HG02763 (cell line): ENCODE data around the gene TMEM200B.
"Not testable (repeated sequence)": the region's sequence is repeated elsewhere in the genome, so short reads cannot be mapped to it uniquely, and the experiment has no call there.

Experiments
- ATAC-seq: cut with Tn5 transposase; IDR thresholded peaks from one replicate; pipeline ENCODE4 v1.9.1; 2021; ENCODE audit warnings: mild to moderate bottlenecking, moderate library complexity; ENCODE audit not compliant: unreplicated experiment

The TMEM200B gene

DNA sequence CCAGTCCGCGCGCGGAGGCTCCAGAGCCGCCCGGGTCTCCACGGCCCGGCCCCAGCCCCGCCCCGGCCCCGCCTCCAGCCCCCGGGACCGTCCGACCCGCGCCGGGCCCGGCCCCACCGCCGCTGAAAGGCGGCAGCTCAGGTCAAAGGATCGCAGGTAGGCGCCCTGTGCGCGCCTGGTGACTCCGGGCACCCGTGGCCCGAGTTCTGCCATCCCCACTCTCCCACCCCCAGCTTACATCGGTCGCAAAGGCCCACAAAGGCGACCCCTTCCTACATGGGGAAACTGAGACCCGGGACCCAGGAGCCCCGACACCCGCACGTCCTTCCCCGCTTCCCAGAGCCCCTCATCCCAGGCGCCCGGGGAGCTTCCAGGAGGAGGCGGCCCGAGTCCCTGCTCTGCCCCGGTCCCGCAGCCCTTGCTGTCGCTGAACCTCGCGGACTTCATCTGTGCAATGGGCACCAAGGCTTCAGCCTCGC, at the start of gene TMEM200B:
Gene TMEM200B, minus strand, starts transcription at position 17 of the 479 bp plus-strand sequence. CDS start 2,075 bp downstream, outside the sequence.
- no peak for ATAC-seq

DNA sequence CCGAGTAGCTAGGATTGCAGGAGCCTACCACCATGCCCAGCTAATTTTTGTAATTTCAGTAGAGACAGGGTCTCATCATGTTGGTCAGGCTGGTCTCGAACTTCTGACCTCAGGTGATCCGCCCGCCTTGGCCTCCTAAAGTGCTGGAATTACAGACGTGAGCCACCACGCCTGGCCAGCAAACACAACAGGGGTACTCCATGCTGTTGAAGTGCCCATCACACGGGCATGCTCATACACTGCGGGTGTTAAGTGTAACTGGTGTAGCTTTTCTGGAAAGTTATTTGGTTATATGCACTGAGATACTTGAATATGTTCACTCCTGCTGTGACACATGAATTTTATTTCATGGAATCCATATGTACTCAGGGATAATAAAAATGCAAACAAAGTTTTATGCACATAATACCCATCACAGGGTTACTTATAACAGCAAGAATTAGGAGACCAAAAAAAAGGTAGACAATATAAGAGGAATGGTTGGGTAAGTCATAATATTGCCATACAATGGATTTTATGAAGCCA, 48.8 kb upstream of the TMEM200B start:
- ATAC-seq, result no peak

DNA sequence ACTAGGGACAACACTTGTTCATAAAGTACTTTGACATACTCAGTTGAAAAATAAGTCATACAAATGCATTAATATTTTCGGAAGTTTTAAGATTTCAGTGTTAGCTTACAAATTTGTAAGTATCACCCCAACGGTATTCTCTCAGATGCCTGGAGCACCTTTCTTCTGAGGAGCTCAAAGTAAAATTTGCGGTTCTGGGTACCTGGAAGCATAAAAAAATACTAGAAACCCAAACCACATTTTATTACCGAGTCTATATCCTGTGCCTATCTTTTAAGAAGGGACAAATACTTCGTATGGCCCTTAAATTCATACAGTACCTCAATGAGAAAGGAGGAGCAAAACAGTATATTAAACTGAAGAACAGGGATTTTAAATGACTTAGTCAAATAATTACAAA, 47.8 kb upstream of the TMEM200B start:
- ATAC-seq, result no peak

DNA sequence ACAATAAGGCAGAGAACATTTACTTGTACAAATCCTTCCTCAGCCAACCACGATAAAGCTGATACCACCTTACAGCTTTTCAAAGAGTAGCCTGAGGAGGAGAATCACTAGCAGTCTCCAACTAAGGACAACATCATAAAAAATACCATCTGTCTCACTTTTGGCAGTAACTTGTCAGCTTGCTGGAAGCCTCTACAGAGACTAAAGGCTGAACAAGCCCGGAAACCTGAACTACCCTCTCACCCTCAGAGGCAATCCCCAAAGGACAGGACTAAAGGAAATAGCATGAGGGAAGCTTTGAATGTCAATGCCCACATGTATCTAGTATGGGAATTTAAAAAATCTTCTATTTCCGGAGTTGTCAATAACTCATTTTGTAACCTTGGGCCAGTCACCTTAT, 47.4 kb upstream of the TMEM200B start:
- no peak for ATAC-seq

DNA sequence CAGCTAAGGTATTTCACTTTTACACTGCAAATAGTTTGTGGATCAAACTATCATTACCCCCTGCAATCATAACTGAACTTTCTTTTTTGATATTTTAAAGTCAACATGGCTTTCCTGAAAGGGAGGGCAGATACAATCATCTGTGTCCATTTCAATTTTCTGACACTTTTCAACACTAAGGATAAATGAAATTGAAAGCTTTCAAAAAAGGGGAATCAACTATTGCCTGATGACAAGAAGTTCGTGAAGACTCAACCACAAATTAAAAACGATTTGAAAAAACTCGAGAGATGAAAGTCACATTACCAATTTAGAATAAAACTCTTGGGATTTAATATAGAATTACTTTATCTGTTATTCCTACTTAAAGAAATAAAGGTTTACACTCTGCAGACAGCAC, 46.3 kb upstream of the TMEM200B start:
- ATAC-seq, result no peak

DNA sequence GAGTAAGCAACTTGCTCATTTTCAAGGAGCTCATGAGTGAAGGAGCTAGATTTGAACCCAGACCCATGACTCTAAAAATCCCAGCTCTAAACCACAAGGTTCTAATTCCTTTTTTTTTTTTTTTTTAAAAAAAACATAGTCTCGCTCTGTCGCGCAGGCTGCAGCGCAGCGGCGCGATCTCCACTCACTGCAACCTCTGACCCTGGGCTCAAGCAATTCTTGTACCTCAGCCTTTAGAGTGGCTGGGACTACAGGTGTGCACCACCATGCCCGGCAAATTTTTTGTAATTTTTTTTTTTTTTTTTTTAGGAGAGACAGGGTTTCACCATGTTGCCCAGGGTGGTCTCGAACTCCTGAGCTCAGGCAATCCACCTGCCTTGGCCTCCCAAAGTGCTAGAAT, 44.2 kb upstream of the TMEM200B start:
- no peak for ATAC-seq

DNA sequence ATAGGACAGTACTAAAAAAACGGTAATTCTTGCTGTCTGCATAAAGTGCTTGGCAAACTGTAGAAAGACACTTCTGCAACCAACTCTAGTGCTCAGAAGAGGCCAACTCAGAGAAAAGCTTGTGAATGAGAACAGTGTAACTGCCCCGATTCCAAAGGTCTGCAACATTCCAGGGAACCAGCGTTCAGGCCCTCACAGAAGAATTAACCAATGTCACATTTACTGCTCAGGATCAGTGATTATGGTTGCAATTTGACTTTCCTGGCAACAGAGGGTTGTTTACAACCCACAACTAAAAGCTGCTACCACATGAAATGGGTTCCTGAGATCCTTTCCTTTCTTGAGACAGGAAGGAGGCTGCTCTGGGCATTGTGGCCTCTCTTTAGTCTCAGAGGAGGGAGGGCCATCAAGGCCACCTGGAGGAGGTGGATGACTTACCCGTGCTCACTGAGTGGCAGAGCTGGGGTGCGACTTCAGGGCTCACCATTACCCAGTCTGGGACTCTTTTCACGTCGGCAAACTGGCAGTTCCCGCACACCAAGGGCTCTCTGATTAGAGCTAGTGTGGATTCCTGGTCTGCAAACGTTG, 42.7 kb upstream of the TMEM200B start:
- no peak for ATAC-seq

DNA sequence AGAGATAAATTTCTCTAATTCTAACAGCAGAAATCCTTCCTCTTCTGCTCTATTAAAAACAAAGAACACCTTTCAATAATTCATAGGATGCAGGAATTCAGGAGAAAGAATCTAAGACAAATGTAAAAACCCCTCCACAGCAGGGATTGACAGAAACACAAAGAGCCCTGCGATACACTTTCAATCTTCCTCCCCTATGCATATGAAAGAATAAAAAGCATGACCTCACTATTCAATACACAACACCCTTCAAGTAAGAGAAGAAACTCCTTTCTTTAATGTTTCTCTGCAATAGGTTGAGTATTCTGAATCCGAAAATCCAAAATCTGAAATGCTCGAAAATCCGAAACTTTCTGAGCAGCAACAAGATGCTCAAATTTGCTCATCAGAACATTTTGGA, 40.9 kb upstream of the TMEM200B start:
- ATAC-seq, result no peak

DNA sequence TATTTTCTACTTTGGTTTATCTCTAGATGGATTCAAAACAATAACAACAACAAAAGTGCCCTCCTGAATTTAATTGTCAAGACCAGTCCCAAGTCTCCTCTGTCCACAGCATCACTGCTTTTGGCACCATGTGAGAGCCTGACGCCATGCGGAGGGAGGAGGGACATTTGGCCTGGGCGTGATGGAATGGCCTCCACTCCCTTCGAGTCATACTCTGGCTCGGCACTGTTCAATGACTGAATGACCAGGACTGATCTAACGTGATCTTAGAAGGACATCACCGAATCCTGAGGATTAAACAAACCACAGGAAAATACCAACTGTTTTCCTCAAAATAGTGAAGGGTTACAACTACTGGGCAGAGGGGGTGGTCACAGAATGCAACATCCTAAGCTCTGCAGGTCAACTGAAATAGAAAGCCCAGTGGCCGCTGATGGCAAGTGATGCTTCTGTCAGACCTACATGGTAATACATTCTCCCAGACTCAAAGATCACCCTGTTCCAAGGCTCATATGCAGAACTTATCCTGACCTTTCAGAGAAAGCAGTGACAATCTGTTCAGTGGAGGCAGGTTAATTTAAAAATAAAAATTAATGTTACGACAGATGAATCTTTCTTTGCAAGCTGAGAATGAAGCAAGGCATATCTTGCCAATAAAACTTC, 38.9 kb upstream of the TMEM200B start:
- no peak for ATAC-seq

DNA sequence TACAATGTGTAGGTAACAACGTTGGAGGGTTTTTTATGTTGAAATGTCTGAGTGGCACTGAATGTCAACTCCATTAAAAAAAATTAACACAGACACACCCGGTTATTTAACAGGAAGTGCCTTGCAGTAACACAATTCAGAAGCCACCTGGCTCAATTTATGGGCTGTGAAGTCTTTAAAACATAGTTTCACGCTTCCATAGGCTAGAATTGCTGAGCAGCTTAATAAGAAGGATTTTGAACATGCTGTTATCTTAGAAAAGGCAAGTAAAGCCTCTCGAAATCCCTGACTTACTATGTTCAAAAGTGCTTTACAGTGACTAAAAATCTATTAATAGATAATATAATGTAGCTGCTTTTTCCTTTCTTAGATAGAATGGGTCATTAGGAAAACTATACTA, 38.3 kb upstream of the TMEM200B start:
- ATAC-seq, result no peak

DNA sequence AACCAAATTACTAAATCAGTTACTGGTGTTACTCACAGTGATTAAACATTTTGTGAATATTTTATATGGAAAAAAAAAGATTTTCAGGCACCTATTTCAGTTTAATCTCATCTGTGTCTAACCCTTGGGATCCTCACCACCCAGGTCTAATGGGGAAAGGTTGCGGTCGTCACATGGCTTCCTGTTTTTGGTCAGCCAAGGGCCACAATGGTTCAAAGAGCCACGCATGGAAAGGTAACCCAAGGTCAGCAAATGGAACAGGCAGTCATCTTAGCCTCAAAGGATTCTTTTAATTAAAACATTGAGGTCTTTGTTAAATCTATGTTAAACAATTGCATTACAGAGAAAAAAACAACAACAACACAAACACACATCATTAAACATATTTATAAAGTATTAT, 36.1 kb upstream of the TMEM200B start:
- ATAC-seq, result no peak

DNA sequence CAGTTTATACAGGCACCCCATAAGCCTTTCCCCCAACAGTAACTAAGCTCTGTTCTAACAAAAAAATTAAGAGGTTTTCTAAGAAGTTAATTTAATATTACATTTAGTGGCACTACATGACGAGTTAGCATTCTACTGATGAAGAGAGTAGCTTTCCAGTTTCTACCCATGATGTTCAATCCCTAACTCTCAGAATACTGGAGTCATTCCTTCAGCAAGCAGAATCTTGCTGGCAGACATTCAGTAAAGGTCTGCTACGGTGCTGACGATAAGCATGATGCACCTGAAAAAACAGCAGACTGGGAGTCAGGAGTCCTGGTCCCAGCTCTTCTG, 33.5 kb upstream of the TMEM200B start:
- ATAC-seq, result no peak

DNA sequence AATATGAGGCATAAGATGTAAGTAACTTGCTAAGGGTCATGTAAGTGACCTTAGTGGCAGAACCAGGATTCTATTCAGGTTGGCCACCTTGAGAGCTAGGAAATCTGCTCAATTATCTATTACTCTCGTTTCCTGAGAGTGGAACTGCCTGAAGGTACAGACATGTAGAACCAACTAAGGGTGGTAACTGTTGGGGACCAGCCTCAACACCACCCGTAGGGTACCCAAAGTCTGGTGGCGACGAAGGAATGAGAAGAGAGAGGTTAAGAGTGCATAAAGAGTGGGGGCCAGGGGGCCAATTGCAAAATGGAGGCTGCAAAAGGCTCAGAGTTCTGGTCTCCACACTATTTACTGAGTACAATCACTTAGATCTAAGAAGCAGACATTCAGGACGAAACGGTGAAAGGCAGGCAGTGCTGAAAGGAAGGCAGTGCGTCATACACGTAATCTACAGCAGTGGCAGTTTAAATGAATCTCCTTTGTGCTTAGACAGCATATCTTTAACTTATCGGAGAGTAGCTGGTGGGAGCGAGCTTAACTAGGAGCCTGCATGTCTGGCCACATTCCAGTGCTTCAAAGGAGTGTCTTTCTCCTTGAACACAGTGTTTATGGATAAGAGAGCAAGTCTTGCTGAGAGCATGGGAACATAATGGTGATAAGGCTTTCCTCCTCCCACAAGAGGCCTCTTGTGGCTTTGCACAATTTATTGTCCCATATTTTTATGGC, 33.0 kb upstream of the TMEM200B start:
- ATAC-seq, result no peak

DNA sequence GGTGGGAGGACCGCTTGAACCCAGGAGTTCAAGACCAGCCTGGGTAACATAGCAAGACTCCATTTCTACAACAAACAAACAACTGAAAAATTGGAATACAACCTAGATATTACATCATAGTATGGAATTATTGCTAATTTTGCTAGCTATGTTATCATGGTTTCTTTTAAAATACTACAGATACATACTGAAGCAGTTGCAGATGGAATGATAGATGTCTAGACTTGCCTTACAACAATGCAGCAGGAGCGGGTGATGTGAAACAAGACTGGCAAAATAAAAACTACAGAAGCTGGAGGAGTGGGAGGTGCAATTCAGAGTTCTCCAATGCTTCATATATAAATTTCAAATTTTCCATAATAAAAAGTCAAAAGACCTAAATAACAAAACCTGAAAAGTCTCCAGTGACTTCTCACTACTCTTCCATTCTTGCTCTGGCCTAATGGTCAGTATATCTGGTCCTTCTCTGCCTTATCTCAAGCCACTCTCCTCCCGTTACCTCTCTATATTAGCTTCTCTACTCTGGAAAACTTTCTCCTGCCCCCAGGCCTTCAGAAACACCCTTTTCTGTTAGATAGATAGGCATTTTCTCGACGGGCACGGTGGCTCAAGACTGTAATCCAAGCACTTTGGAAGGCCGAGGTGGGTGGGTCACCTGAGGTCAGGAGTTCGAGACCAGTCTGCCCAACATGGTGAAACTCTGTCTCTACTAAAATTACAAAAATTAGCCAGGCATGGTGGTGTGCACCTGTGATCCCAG, 28.5 kb upstream of the TMEM200B start:
- no peak for ATAC-seq

DNA sequence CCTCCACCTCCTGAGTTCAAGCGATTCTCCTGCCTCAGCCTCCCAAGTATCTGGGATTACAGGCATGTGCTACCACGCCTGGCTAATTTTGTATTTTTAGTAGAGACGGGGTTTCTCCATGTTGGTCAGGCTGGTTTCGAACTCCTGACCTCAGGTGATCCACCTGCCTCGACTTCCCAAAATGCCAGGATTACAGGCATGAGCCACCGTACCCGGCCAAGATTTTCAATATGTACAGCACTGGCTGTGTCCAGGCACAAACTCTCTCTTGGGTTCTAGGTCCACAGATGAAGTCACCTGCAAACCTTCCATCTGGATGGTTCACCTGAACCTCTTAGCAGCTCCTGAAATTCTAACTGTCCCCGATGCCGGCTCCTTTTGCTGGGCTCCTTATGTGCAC, 26.6 kb upstream of the TMEM200B start:
- ATAC-seq, result not testable (repeated sequence)

DNA sequence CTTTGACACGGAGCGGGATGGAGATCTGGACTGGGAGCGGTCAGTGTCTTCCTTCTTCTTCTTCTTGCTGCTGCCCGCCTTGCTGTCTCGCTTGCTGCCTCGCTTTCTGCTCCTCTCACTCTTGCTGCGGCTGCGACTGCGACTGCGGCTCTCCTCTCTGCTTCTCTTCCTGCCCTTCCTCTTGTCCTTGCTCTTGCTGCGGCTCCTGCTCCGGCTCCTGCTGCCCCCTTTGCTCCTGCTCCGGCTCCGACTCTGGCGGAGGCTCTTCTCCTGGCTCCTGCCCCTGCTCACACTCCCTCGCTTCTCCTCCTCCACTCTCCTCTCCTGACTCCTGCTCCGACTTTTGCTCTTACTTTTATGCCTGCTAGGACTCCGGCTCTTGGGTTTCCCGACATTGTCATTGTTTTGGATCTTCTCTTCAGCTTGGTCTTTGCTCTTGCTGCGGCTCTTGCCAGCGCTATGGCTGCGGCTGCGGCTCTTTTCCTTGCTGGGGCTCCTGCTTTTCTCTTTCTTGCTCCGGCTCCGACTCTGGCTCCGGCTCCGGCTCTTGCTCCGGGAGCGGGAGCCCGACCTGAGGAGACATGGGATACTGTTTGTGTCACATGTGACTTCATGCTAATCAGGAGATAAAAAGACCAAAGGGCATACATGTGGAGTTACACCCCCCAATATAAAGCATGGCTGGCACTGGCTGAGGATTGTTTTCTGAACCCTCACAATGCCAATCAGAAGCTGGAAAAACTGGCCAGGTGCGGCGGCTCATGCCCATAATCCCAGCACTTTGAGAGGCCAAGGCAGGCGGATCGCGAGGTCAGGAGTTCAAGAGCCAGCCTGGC, 25.2 kb upstream of the TMEM200B start:
- ATAC-seq, result no peak

DNA sequence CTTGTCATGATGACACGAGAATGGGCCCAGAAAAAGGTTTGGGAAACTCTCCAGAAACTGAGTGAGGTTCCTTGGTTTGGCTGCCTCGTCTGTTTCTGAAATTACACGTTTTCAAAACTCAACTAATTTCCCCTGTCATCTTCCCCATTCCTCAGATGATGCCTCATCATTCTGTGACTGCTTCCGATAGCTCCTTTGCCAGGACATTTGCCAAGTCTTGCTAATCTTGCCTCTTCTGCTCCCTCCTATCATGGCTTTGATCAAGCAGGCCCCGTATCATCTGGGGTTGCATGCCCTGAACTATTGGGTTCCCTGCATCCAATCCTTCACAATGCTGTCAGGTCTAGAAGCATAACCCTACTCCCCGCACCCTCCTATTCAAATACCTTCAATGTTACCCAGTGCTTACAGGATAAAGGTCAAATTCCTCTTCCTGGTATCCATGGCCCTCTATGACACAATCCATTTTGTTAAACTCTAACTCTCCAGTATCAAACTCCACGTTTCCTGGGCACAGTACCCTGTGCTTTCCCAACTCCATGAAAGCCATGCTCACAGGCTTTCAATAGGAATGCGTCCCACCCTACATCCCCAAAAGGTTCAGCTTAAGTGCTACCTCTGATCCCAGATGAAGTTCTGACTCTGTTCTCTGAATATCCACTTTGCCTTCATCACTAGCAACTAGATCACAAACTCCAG, 22.2 kb upstream of the TMEM200B start:
- no peak for ATAC-seq

DNA sequence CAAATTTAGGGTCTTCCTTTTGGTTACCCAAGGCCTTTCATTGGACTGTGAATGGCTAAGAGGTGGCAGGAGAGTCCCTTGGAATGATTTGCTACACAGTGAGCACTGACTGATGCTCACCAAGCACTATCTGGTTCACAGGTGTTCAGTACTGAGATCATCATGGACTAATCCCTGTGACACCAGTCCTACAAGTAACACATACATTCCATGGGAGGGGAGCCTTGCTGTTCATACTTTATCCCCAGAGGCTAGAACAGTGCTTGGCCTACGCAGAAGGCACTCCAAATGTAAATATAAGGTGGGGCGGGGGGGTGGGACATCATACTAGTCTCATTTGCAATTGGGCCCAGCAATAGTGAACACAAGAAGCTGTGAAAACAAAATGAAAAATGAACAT, 20.5 kb upstream of the TMEM200B start:
- no peak for ATAC-seq

DNA sequence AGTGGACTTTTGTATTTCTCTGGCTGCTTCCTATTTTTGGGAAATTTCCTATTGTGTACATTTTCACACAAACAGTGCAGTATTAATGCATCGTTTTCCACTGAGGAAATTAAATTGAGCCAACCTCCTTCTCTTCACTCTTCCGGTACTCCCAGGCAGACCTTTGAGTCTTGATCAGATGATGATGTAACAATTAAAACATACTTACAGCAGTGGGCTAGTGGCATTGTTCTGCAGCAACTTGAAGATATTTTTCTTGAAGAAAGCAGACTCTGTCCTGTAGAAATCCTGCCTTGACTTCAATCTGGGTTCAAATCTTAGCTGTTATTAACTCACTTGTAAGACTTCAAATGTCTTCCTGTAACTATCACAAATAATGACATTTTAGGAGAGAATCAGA, 19.0 kb upstream of the TMEM200B start:
- ATAC-seq, result no peak

DNA sequence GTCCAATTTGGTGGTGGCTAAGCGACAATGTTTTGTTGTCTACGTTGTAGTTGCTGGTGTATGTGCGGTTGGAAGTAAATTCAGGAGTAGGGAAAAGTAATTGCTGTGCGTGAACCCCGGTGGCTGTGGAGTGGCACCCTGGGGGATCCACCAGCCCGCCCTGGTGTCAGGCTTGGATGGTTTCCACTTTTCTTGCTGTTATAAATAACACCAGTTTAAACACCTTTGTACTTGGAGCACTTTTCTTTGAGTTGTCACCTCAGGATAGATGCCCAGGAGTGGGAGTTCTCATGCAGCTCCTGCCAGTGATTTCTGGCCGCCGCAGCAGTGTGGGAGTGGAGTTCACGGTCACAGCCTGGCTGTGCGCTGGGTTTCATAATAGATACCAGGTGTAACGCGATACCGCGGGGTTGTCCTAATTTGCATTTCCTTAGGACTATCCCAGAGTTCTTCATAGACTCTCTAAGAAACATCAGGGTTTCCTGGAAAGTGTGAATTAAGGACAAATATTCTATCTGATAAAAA, 12.8 kb upstream of the TMEM200B start:
- no peak for ATAC-seq
